ENCODE results near the gene POTED. TPM values are rescaled to one million over a fixed set of nuclear protein-coding genes. Genes with fewer than 3 reads are reported as not detected.
"Not testable (repeated sequence)": the region's sequence is repeated elsewhere in the genome, so short reads cannot be mapped to it uniquely, and the experiment has no call there.

POTED gene
- polyA plus RNA-seq (2011; rRNA removed) (not detected in 2 replicates), polyA minus RNA-seq (2011; rRNA and poly(A)+ RNA removed) (not detected in 2 replicates)

GRCh38 chr21:13609477-13609876 lies at the start of gene POTED:
POTED (plus strand) TSS chr21:13609777; CDS start chr21:13610229, 452 bp downstream.
- CTCF ChIA-PET = not testable (repeated sequence)

GRCh38 chr21:13650101-13650500 lies 40.5 kb downstream of the POTED start:
- DNase-seq (ENCODE audit: low read depth, low spot score); H3K27me3 ChIP-seq (ENCODE audit: control insufficient read depth, insufficient read depth, low read length); POLR2A ChIA-PET; H3K27ac ChIP-seq (ENCODE audit: low read depth, low read length); H3K9me3 ChIP-seq (ENCODE audit: control insufficient read depth, insufficient read depth, low read length); CTCF ChIA-PET; H3K4me3 ChIP-seq (ENCODE audit: low read depth, low read length): not testable (repeated sequence)

More at GRCh38 chr21:13609477-13609876, at the start of gene POTED:
- H3K9me3 ChIP-seq (ENCODE audit: control insufficient read depth, insufficient read depth, low read length); POLR2A ChIA-PET; DNase-seq (ENCODE audit: low read depth, low spot score); H3K27me3 ChIP-seq (ENCODE audit: control insufficient read depth, insufficient read depth, low read length); H3K27ac ChIP-seq (ENCODE audit: low read depth, low read length); H3K4me3 ChIP-seq (ENCODE audit: low read depth, low read length): not testable (repeated sequence)

GRCh38 chr21:13651746-13652145 lies 42.2 kb downstream of the POTED start:
- H3K27ac ChIP-seq (ENCODE audit: low read depth, low read length); H3K4me3 ChIP-seq (ENCODE audit: low read depth, low read length); H3K9me3 ChIP-seq (ENCODE audit: control insufficient read depth, insufficient read depth, low read length); DNase-seq (ENCODE audit: low read depth, low spot score); CTCF ChIA-PET; H3K27me3 ChIP-seq (ENCODE audit: control insufficient read depth, insufficient read depth, low read length); POLR2A ChIA-PET: not testable (repeated sequence)

Small RNA genes lying within 50 kb of the gene (small RNA-seq; reads per million reads assigned to genes)
- gene AL050303.3 (ENCODE audit: insufficient read length, low read depth) = not detected
- not detected for gene MIR3118-1 (ENCODE audit: insufficient read length, low read depth)
- gene RNU6-286P (ENCODE audit: insufficient read length, low read depth) = not detected
